ENCODE measurements around the gene PDGFC.

GRCh38 chr4:156898373-156899117, 73.1 kb downstream of the PDGFC start:
- TF ChIP-seq CTCF (IDR thresholded peaks at IDR 0.05; ENCODE audit: borderline replicate concordance, extremely low read depth, low read length, poor library complexity, severe bottlenecking) = no peak
- TF ChIP-seq EZH2 (IDR thresholded peaks at IDR 0.05; ENCODE audit: borderline replicate concordance, low read depth, low read length, severe bottlenecking) = no peak

Data from DND-41 (cell line).